HG03025 (cell line): Measurements from ENCODE around the gene RBM19.

Experiments used
- ATAC-seq: cut with Tn5 transposase; IDR thresholded peaks from one replicate; pipeline ENCODE4 v1.9.1; 2021; ENCODE audit warnings: mild to moderate bottlenecking, moderate library complexity; ENCODE audit not compliant: unreplicated experiment, low FRiP score

RBM19 gene

DNA sequence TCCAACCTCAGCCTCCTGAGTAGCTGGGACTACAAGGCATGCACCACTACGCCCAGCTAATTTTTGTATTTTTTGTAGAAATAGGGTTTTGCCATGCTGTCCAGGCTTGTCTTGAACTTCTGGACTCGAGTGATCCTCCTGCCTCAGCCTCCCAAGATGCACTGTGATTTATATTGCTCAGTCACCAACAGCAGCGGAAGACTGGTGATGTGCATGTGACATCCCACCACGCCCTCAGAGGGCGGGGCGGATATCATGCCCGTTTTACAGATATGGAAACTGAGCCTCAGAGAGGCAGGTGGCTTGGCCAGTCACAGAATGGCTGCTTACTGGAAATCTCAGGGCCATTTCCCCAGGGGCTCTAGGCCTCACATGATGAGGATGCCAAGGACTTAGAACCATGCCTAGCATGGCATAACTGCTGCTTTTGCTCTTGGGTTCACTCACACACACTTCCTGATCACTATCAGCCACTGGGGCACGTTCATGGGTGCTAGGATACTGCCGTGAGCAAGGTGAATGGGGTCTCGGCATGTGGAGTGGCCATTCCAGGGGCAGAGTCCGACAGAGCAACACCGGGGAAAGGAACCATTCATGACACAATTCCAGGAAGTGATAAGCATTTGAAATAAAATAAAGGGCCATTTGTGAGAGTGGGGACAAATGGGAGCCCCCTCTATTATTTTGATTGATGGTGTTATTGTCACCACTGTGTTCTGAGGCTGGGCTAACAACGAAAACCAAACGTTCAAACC, 31.9 kb downstream of the RBM19 start:
- ATAC-seq: no peak

GRCh38 chr12:113933201-113933786, 32.8 kb downstream of the RBM19 start:
- no peak for ATAC-seq

DNA sequence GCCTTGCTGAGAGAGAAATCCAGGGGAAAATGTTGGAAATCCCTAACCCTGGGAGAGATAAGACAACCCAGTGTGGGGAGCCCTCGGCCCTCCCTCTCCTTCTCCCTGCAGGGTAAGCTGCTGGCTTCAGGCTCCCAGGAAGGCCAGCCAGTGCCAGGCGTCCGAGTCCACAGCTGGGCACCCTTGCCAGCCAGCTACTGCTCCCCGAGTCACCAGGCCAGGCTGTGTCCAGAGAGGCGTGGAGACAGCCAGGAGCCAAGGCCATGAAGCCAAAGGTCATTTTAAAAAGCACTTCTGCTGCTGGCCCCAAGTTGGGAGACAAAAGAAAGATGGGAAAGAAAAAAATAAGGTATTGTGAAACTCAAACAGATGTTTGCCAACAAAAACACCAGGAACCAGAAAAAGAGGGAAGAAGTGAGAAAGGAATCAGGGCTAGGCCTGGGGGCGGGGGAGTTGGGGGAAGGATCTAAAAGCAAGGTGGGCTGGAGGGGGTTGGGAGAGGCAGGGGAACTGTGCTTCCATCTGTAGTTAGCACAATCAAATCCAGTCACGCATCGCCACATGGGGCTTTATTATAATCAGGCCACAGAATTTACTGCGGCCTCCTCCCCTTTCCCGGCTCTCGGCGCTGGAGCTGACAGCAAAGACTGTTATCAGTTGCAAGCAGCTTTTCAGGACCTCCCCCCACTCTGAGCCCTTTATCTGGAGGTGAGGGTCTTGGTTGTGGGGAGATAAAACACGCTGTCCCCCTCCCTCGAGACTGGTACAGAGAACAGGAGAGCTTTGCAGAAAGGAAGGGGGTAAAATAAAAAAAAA, 33.5 kb downstream of the RBM19 start:
- ATAC-seq: no peak

- ATAC-seq: no peak
Observed at GRCh38 chr12:113931517-113931916, 34.6 kb downstream of the RBM19 start.

- ATAC-seq: no peak
Observed at GRCh38 chr12:113930249-113930648, 35.9 kb downstream of the RBM19 start.

DNA sequence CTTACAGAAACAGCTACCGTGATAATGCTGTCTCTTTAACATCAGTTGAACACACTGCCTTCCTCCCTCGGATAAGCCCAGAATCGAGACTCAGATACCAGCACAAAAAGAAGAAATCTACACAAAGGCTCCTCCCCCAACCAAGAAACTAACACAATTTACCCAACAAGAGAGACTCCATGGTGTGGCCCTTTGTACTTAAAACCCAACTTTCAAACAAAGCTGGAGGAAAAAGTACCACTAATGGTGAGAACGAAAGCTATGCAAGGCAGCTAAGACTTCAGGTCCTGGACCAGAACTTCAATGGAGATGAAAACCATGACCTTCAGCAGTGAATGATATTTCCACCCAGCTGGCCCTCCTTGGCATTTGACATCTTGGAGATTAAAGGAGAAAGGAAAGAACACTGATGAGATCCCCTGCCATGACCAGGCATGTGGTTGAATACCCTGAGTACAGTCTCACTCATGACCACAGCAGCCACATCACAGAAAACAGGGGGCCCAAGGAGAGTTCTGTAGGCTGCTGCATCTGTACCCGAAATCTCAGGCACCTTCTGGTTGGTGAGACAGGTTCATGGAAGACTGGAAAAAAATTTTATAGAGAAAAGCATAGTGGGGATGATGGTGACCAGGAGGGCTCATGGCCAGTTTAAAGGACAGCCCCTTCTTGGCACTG, 36.7 kb downstream of the RBM19 start:
- no peak for ATAC-seq

DNA sequence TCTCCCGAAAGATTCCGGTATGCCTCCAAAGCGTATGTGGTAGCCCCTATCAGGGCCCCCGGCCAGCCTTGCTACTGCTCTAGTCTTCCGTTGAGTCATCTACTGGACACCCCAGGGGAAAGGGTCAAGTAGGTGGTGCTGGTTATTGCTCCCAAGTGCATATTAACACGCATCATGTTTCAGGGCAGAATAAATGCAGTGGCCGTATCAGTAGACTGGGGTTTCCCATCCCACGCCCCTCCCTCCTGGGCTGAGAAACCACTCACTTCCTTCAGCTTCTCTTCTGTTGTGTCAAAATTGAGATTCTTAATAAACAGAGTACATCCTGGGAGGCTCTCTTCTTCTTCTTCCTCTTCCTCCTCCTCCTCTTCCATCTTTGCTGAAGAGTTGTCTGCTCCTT, 39.3 kb downstream of the RBM19 start:
- no peak for ATAC-seq

DNA sequence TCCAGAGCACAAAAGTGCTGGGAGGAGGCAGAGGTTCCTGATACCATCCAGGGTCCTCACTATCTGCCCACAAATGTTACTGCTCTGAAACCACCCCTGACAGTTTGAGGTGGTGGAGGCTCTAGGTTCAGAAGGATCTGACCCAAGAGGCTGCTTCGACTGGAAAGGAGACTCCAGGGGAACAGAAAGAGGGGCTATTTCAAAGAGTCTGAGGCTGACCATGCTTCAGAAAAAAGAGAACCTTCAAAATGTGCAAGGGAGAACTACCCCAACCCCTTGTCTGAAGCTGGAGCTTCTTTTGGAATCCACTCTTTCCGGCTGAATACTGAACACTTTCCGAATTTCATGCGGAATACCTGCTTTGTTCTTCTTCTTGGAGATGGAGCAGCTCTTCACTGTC, 41.8 kb downstream of the RBM19 start:
- ATAC-seq: no peak

DNA sequence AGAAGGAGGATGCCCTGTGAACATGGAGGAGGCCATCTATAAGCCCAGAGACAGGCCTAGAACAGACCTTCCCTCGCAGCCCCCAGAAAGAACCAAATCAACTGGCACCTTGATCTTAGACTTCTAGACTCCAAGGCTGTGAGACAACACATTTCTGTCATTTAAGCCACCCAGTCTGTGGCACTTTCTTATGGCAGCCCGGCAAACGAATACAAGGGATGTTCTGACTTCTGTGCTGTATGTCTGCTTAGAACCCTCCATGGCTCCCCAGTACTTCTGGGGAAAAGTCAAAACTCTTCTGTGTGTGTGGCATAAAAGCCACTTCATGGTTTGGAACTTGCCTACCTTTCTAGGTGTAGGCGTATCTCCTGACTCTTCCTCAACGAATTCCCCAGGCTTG, 42.9 kb downstream of the RBM19 start:
- no peak for ATAC-seq

- no peak for ATAC-seq
Observed at GRCh38 chr12:113921430-113921829, 44.7 kb downstream of the RBM19 start.

DNA sequence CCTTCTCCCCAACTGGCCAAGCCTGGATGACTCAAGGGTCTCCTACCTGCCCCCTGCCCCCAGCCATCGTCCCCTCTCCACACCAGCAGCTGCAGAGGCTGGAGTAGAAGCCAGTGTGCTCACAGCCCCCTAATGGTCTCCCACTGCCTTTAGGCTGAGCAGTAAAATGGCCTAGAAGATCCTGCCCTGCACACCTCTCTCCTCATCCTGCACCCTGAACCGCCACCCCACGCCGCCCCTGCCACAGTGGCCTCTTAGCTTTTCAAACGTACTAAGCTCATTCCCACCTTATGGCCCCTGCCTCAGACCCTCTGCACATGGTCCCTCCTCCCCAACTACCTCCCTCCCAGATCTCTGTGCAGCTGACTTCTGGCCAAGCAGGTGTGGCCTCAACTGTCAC, 46.3 kb downstream of the RBM19 start:
- ATAC-seq: no peak

DNA sequence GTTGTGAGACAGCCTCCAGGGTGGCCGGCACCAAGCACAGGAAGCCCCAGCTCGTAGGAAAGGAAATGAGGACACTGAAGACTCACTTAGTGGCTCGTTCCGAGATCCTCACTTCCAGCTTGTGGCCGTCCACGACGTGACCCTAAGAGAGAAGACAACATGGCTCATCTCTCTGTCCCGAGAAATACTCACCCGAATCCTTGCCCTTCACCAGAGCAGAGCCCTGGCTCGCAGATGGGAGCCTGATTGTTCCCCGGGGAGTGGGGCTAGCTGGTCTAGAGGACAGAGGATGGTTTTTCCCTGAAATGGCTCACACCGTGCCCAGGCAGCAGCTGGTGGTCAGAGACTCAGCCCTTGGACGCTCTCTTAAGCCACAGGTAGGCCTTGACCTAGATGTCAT, 47.8 kb downstream of the RBM19 start:
- ATAC-seq: no peak

GRCh38 chr12:113917393-113917792, 48.7 kb downstream of the RBM19 start:
- ATAC-seq: no peak

- ATAC-seq: no peak
Observed at GRCh38 chr12:113914806-113915205, 51.3 kb downstream of the RBM19 start.

DNA sequence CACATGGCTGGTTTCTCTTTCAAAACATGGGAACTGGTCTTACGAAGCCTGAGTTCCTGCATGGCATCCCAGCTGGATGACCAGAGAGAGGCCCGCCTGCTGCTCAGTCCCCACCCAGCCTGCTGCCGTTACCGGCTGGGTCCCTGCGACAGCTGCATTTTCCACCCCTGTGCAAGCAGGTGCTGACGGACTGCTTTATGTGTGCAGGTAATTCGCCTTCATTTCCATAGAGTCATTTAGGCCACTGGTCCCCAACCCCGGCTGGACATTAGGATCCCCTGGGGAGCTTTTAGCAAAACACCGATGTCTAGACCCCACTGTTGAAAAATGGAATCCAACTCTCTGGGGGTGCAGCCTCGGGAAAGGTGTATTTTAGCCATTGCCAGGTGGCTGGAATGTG, 51.9 kb downstream of the RBM19 start:
- ATAC-seq: no peak

GRCh38 chr12:113912760-113913329, 53.3 kb downstream of the RBM19 start:
- ATAC-seq: no peak

DNA sequence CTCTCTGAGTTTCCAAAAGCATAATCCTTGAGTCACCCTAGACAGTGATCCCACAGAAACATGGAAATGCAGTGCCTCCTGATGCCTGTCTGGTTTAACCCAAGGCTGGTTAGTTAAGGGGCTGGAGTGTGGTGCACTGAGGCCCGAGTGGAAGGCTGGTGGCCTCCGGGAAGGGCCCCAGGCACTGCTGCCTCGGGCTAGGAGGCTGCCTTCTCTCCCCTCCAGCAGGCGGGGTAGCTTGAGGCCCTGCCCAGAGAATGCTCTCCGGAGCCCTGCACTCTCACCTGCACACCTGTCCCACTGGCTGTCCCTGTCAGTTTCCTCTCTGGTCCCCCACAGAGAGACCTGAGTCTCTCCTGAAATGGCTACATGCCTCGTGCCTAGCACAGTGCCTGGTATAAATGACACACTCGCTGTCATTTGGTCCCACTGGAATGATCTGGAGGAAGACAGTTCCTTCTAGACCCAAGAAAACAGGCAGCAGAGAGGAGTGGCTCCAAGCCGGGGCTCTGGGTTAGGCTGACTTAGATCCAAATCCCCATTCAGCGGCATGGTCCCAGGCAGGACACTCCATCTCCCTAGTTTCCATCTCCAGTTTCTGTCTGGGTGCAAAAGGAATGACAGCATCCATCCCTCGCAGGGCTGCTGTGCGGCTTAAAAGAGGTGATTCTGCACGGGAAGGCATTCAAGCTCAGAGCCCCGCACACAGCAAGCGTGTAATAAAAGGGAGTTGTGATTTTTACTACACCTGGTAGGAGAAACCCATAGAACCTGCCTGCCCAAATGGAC, 54.0 kb downstream of the RBM19 start:
- no peak for ATAC-seq

DNA sequence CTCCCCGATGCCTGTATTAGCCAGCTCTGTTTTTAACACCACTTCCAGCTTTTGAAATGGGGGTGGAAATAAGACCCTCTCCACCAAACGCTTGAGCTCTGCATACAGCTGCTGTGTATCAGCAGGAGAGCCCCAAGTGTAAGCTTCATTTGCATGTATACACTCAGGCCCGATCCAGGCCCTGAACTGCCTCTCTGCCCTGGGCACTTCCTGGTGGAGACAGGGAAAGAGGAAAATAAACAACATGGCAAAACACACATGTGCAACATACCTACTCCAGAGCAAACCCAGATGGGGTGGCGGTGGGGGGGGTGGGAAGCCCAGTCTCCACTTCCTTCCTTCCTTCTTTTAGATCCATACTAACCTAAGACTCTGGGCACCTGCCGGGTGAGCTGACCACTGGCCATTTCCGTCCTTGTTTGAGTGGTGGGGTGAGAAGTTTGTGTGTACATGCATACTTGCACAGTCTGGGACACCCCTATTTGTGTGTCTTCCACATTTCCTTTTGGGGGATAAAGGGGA, 55.3 kb downstream of the RBM19 start:
- ATAC-seq: no peak

DNA sequence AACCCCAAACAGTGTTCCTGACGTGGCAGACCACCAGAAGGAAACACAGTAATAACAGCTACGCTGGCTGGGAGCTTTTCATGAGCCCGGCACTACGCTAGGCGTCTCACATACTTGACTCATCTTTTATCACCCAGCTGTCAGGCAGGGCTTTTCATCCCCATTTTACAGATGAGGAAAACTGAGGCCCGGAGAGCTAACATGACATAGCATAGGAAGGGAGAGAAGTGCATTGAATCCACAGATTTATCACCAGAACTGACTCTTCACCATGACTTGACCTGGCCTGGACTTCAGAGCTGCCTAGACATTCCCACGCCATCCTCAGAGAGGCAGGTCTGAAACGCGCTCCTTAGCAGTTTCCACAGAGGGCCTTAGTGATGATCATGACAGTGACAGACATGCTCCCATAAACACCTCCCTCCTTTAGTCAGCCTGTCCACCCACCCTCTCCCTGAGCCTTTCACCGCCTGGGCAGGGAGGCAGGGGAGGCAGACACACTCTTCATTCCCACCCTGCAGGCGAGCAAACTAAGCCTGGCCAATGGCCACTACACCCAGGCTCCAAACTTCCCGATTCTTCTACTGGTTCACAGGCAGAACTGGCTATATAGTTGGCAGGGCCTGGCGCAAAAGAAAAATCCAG, 56.2 kb downstream of the RBM19 start:
- no peak for ATAC-seq
